Motor neuron (in vitro differentiated cells): Measurements from ENCODE around the gene OGFRL1. TPM values are rescaled to one million over a fixed set of nuclear protein-coding genes. Genes with fewer than 3 reads are reported as not detected.

Source experiments
- ATAC-seq, 8 experiments: fragments of 200-7000 bp; cut with Tn5 transposase; replicated peaks in 6 of 8; 2 replicates each; pipeline ENCODE4 v1.8.0; 2021; ENCODE audit warnings: mild to moderate bottlenecking in 8 of 8, moderate library complexity in 8 of 8
- H3K27ac ChIP-seq, 2 donors: fragments of 250-450 bp; sonication (Bioruptor Pico); 2 replicates each; pipeline ENCODE4 v1.9.0; 2021; ENCODE audit warnings: antibody characterized with exemption in 2 of 2, mild to moderate bottlenecking in 2 of 2, moderate library complexity in 1 of 2
- H3K4me1 ChIP-seq, 2 donors: fragments of 250-450 bp; sonication (Bioruptor Pico); replicated peaks in 1 of 2; 2 replicates each; pipeline ENCODE4 v1.6.1; 2021; ENCODE audit warnings: antibody characterized with exemption in 2 of 2, mild to moderate bottlenecking in 2 of 2, moderate library complexity in 1 of 2
- H3K4me3 ChIP-seq, 5 donors: fragments of 250-450 bp; sonication (Bioruptor Pico); 2 replicates each; pipeline ENCODE4 v1.9.0; 2021; ENCODE audit warnings: antibody characterized with exemption in 5 of 5, mild to moderate bottlenecking in 5 of 5, moderate library complexity in 4 of 5
- WGBS, 10 experiments: fragments of 450-650 bp; shearing (Covaris generic); methylation state at CpG; one replicate each; pipeline ENCODE4 v1.0.0; 2022; 5-methylcytosine and 5-hydroxymethylcytosine counted together
- in situ Hi-C, 9 experiments: fragments of 400-800 bp; cut with MboI; loops; one replicate each; pipeline ENCODE4 v1.15.0; 2021; ENCODE audit warnings: low sequenced_read_pairs in 9 of 9, low pct_unique_long_range_greater_than_20kb in 2 of 9; ENCODE audit not compliant: unreplicated experiment in 9 of 9
- total RNA-seq, 8 experiments: library from RNA; unstranded; fragments of 300-600 nt; gene quantifications; 2 replicates each; pipeline versions ENCODE4 v1.2.3 to v1.2.4, GENCODE V29; 2022

Gene OGFRL1
- 10 to 100 TPM in 7 of 8 experiments, 1 to 10 TPM in 1; 7.7 to 32.0 (median 11.4) TPM for total RNA-seq

DNA sequence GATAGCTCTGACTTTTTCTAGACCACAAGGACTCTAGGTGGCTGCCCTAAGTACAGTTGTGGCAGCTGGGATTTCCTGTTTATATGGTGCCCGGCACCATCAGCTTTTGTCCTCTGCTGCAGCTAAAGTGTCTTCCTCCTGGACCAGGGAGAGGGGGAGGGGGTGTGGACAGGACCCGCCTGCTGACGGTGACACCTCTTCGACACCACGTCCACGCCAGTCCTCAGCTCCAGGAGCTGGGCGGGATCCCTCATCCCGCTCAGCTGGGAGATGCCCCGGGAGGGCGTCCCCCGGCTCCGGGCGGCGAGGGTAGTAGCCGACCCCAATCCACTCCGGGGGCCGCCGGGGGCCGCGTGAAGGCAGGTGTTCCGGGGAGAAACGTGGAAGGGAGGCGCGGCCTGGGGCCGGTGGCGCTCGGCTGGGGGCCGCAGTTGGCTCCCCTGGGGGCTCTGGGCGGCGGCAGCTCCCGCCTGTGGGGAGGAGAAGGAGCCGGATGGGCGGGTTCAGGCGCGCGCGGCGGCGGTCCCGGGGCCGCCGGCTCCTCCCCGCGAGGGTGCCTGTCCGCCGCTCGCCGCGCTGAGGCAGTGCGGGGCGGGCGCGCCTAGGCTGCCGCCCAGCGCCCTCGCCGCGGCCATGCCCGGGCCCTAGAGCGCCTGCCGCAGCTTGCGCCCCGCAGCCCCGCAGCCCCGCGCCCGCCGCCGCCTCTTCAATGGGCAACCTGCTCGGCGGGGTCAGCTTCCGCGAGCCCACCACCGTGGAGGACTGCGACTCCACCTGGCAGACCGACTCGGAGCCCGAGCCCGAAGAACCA lies at the start of gene OGFRL1:
OGFRL1 (plus strand) TSS at position 584 of the 811 bp plus-strand sequence; CDS start at position 710, 126 bp downstream.
- 0 to 3% (median 0%) methylated on average over 1 to 9 of the region's 79 CpGs; no CpG with 5 or more reads in 6 of the 10 experiments for WGBS, 10 experiments
- Histone ChIP-seq H3K27ac (peak within 1 kb of the TSS; percentile 86 to 87), H3K4me1 (peaks cover 5 to 24% of the 10 kb centered on the region in 2 donors), H3K4me3 (peak within 1 kb of the TSS; percentile 79 to 98 (median 96))
- in situ Hi-C loops: no loop called here
- ATAC-seq: peak; percentile 86 to 95 (median 90)

GRCh38 chr6:71239694-71240093 lies 48.9 kb upstream of the OGFRL1 start:
- Histone ChIP-seq H3K4me3 (no peak overlapping the region), H3K27ac (no peak overlapping the region), H3K4me1 (no peaks in the 10 kb centered on the region)
- 62 to 80% methylated on average over 1 to 2 of the region's 5 CpGs; no CpG with 5 or more reads in 8 of the 10 experiments for WGBS, 10 experiments
- in situ Hi-C loops: no loop called here
- ATAC-seq: no peak

DNA sequence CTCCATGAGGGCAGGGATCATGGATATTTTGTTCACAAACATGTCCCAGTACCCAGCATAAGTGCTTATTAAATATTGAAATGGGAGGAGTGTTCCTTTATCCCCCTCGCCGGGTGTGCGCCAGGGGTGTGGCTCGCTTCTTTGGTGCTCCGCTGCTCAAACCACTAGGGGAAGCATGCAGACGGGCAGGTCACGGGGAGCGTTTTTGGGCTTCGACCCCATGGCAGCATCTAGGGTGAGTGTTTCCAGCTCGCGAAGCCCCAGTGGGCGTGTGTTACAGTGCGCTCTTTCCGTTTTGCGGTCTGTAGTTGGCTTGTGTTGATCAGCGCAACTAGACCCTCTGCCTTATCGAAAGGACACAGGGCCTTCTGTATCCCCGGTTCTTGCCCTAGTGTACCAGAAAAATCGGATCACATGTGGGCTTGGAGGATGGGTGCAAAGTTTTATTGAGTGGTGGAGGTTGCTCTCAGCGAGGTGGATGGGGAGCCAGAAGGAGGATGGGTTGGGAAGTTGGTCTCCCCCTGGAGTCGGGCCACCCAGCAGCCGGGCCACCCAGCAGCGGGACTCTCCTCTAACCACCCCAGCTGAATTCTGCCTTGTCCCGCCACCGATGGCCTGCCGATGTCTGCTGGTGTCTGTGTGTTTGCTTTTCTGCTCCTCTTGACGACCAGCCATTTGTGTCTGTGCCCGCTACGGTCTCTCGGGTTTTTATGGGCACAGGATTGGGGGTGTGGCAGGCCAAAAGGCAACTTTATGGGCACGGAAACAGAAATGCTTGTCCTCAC lies 43.2 kb upstream of the OGFRL1 start:
- ATAC-seq: no peak
- in situ Hi-C loops: no loop called here
- H3K4me3 ChIP-seq: no peak overlapping the region
- 50 to 100% (median 95%) methylated on average over 1 to 16 of the region's 31 CpGs; no CpG with 5 or more reads in 2 of the 10 experiments for WGBS, 10 experiments
- H3K4me1 ChIP-seq: peaks cover 7 to 23% of the 10 kb centered on the region in 2 donors
- no peak overlapping the region for H3K27ac ChIP-seq

- no peak for ATAC-seq
- H3K4me1 ChIP-seq: peaks cover 7 to 23% of the 10 kb centered on the region in 2 donors
- WGBS, 10 experiments: 34 to 100% (median 94%) methylated on average over 1 to 2 of the region's 2 CpGs
- H3K4me3 ChIP-seq: no peak overlapping the region
- H3K27ac ChIP-seq: no peak overlapping the region
- in situ Hi-C loops: no loop called here
Observed at GRCh38 chr6:71246596-71246995, 42.0 kb upstream of the OGFRL1 start.

DNA sequence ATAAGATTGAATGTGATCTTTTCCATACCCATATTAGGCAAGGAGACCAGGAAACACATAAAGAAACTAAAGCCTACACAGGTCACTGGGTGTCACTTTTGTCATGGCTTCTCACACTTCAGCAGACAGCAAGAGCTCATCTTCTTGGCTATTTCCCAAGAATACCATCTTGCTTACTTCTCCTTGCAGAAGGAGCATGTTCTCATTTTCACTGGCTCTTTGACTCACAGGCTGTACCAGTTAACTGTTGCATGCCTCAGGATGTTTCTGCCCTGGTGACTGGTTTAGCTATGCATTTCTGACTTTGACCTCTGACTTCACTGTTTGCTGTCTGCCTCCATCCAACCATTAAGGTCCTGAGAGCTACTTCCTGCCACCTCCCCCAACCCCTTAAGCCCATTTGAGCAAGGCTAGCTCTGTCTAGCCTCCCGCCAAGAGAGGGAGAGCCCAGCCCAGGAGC lies 40.3 kb upstream of the OGFRL1 start:
- Histone ChIP-seq H3K4me1 (peaks cover 7 to 28% of the 10 kb centered on the region in 2 donors), H3K27ac (no peak overlapping the region), H3K4me3 (no peak overlapping the region)
- peak in 6 of 8 experiments; percentile 43 to 65 (median 50) for ATAC-seq
- in situ Hi-C loops: no loop called here
- 29 to 100% (median 61%) methylated on average over 1 of the region's 1 CpG; no CpG with 5 or more reads in 4 of the 10 experiments for WGBS, 10 experiments

GRCh38 chr6:71248878-71249544 lies 39.6 kb upstream of the OGFRL1 start:
- no peak overlapping the region for H3K27ac ChIP-seq
- peak in 4 of 8 experiments; percentile 79 to 85 (median 85) for ATAC-seq
- H3K4me3 ChIP-seq: no peak overlapping the region
- WGBS, 10 experiments: 43 to 100% (median 75%) methylated on average over 1 to 2 of the region's 2 CpGs
- in situ Hi-C loops: no loop called here
- H3K4me1 ChIP-seq: peaks cover 13 to 35% of the 10 kb centered on the region in 2 donors

DNA sequence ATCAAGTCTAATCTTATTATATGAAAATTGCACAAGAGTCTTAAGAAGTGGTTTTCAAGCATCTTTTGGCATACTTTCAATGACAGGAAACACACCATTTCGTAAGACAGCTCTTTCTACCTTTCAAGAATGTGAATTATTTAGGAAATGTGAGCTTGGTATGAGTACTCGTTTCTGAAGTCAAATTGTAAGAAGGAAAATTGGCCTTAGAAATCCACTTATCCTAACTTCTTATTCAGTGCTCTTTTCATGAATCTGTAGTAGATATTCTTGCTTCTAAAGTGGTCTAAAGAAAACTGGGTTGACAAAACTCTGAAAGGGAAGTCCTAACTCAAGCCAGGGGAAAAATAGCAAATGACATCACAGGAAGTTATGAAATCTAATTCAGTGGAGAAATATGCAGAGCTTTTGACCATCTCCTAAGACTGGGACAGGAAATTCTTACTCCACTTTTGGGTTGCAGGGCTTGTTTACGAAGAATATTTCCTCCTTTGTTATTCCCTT lies 38.5 kb upstream of the OGFRL1 start:
- ATAC-seq: peak in 1 of 8 experiments; percentile 49
- H3K4me3 ChIP-seq: no peak overlapping the region
- 6 to 100% (median 73%) methylated on average over 1 to 3 of the region's 3 CpGs for WGBS, 10 experiments
- H3K4me1 ChIP-seq: peaks cover 19 to 46% of the 10 kb centered on the region in 2 donors
- H3K27ac ChIP-seq: no peak overlapping the region
- in situ Hi-C loops: no loop called here

GRCh38 chr6:71252410-71252809 lies 36.2 kb upstream of the OGFRL1 start:
- Histone ChIP-seq H3K27ac (no peak overlapping the region), H3K4me3 (no peak overlapping the region)
- in situ Hi-C loops: no loop called here

DNA sequence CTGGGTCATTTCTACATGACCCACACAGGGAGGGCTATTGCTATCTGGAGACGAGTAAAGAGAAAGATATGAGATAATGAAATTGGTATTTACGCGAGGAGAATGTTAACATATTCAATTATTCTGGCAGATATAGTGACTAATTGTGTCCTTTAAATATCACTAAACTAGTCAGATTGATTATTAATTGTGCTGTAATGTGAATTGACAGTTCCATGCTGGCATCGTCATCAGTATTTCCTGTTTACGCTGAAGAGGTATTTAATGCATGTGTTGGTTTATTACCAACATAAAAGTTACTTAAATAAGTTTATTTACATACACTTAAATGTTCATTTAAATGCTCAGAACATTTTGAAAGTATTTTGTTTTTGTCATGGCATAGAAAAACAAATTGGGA lies 35.7 kb upstream of the OGFRL1 start:
- Histone ChIP-seq H3K4me3 (no peak overlapping the region), H3K27ac (no peak overlapping the region), H3K4me1 (peaks cover 21 to 39% of the 10 kb centered on the region in 2 donors)
- no peak for ATAC-seq
- WGBS, 10 experiments: 24 to 100% (median 65%) methylated on average over 2 to 5 of the region's 5 CpGs
- in situ Hi-C loops: no loop called here

More at GRCh38 chr6:71252410-71252809, 36.2 kb upstream of the OGFRL1 start:
- H3K4me1 ChIP-seq: peaks cover 19 to 45% of the 10 kb centered on the region in 2 donors
- no peak for ATAC-seq

DNA sequence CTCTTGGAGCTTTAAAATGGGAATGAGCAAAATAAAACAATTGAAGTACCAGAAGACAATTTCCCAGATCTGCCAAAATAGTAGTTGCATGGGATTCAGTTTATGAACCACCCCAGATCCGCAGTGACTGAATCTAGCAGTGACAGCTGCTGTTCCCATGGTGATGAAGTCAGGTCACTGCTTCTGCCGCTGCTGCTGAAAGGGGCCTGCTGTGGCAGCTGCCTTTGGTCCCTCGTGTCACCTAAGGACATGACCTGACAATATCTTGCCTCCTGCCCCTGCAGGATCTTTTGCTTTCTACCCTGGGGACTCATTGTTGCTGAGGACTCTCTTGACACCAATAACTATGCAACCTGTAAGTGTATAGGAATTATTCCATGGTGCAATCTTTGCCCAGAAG lies 34.3 kb upstream of the OGFRL1 start:
- Histone ChIP-seq H3K4me3 (no peak overlapping the region), H3K4me1 (peaks cover 14 to 34% of the 10 kb centered on the region in 2 donors), H3K27ac (no peak overlapping the region)
- WGBS, 10 experiments: 0 to 39% (median 18%) methylated on average over 2 to 3 of the region's 3 CpGs; no CpG with 5 or more reads in 4 of the 10 experiments
- in situ Hi-C loops: no loop called here
- peak in 5 of 8 experiments; percentile 96 to 100 (median 99) for ATAC-seq

DNA sequence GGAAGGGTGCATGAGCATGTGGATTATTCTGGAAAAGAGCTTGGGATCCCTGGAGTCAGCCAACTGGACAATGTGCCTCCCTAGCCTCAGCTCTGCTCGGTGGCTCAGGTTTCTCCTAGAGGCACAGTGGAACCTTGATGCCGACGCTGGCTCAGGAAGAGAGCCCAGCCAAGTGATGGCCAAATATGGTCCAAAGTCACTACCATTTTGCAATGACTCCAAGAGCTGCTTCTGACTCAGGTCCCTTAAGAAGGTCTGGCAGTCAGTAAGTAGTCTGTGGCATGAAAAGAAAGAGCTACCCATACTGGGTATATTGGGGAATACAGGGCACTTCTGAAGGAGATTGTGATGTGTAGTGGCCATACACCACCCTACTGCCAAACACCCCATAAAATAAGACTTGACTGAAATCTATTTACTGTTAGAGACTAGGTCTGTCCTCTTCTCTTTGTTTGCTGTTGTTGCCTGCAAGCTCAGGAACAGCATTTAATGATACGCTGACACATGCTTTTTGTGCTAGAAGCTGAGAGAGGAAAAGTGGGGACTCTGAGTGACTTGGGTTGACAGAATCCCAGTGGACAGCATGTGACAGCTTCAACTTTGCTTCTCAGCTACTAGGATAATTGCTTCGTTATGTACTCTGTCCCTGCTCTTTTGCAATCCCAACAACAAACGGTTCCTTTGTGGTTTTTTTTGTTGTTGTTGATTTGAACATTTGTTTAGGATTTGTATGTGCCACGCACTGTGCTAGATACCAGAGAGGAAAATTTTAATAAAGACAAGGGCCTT lies 30.3 kb upstream of the OGFRL1 start:
- in situ Hi-C loops: no loop called here
- Histone ChIP-seq H3K4me1 (peaks cover 27 to 53% of the 10 kb centered on the region in 2 donors), H3K4me3 (no peak overlapping the region), H3K27ac (no peak overlapping the region)
- ATAC-seq: no peak
- WGBS, 10 experiments: 19 to 91% (median 73%) methylated on average over 3 to 7 of the region's 7 CpGs
